Tibial artery (tissue), 4 donors: ENCODE results near the gene CHD2.

Experiments used
- DNase-seq, 2 donors: peaks; one replicate each; pipeline ENCODE4 v3.0.0-alpha.2; 2019
- H3K27ac ChIP-seq, 2 donors: fragments of 200-600 bp; sonication (generic) in 1 of 2; 1 replicate in 1 of 2; 2 replicates in 1 of 2; pipeline ENCODE4 v1.5.1; 2018 to 2019; ENCODE audit warnings: mild to moderate bottlenecking in 1 of 2
- H3K27me3 ChIP-seq, 2 donors: fragments of 200-600 bp; sonication (generic) in 1 of 2; one replicate each; pipeline versions ENCODE4 v1.5.1 to v1.6.0; 2016 to 2019
- H3K36me3 ChIP-seq, 3 donors: fragments of 200-600 bp; sonication (generic) in 2 of 3; one replicate each; pipeline ENCODE4 v1.5.1; 2016 to 2019; ENCODE audit warnings: mild to moderate bottlenecking in 2 of 3
- H3K4me1 ChIP-seq, 4 donors: fragments of 200-600 bp; sonication (generic) in 2 of 4; 1 replicate in 3 of 4; 2 replicates in 1 of 4; pipeline ENCODE4 v1.5.1; 2016 to 2019
- H3K4me3 ChIP-seq, 2 donors: fragments of 200-600 bp; sonication (generic) in 1 of 2; 1 replicate in 1 of 2; 2 replicates in 1 of 2; pipeline ENCODE4 v1.5.1; 2018 to 2019; ENCODE audit warnings: mild to moderate bottlenecking in 2 of 2
- H3K9me3 ChIP-seq, 3 donors: fragments of 200-600 bp; sonication (generic) in 1 of 3; one replicate each; pipeline ENCODE4 v1.5.1; 2016 to 2019
- CTCF ChIP-seq, 2 experiments: fragments of 200-600 bp in 1 of 2; fragments of 450-650 bp in 1 of 2; IDR thresholded peaks; one replicate each; pipeline ENCODE4 v1.5.1; 2017 to 2019; ENCODE audit warnings: antibody characterized with exemption in 2 of 2, mild to moderate bottlenecking in 1 of 2, moderate library complexity in 1 of 2
- intact Hi-C: fragments of 100-400 bp; cut with DNase I; formaldehyde crosslinking; loops from one replicate; pipeline ENCODE4 v1.15.0; 2023; ENCODE audit warnings: low total_unique reads

CHD2 gene

GRCh38 chr15:92901072-92901761, 1.1 kb downstream of the CHD2 start:
- DNase-seq: no peak
- no peaks in the 10 kb centered on the region for H3K27me3 ChIP-seq
- intact Hi-C loops: no loop called here
- peak overlapping the region; percentile 92 to 95 for H3K27ac ChIP-seq
- H3K4me1 ChIP-seq: peaks cover 0 to 66% (median 11%) of the 10 kb centered on the region in 4 donors
- H3K36me3 ChIP-seq: peaks cover 0 to 18% (median 12%) of the 10 kb centered on the region in 3 donors
- peak overlapping the region; percentile 60 to 65 for H3K4me3 ChIP-seq
- no peaks in the 10 kb centered on the region for H3K9me3 ChIP-seq
- no peak for TF ChIP-seq CTCF (IDR thresholded peaks at IDR 0.05)

GRCh38 chr15:92901995-92902394, 1.9 kb downstream of the CHD2 start:
- Histone ChIP-seq H3K9me3 (no peaks in the 10 kb centered on the region), H3K4me3 (peak overlapping the region; percentile 60 to 65), H3K27me3 (no peaks in the 10 kb centered on the region), H3K36me3 (peaks cover 0 to 18% (median 12%) of the 10 kb centered on the region in 3 donors), H3K27ac (peak overlapping the region; percentile 92 to 95), H3K4me1 (peaks cover 0 to 66% (median 15%) of the 10 kb centered on the region in 4 donors)
- intact Hi-C loops: no loop called here
- no peak for DNase-seq
- TF ChIP-seq CTCF (IDR thresholded peaks at IDR 0.05): no peak

GRCh38 chr15:92902737-92903593, 2.8 kb downstream of the CHD2 start:
- peak overlapping the region; percentile 60 to 65 for H3K4me3 ChIP-seq
- no peaks in the 10 kb centered on the region for H3K9me3 ChIP-seq
- H3K27me3 ChIP-seq: no peaks in the 10 kb centered on the region
- DNase-seq: no peak
- intact Hi-C loops: no loop called here
- peaks cover 0 to 67% (median 19%) of the 10 kb centered on the region in 4 donors for H3K4me1 ChIP-seq
- H3K36me3 ChIP-seq: peaks cover 0 to 12% (median 5%) of the 10 kb centered on the region in 3 donors
- TF ChIP-seq CTCF (IDR thresholded peaks at IDR 0.05): no peak
- H3K27ac ChIP-seq: peak overlapping the region; percentile 92 to 95

- Histone ChIP-seq H3K36me3 (peaks cover 0 to 5% (median 0%) of the 10 kb centered on the region in 3 donors), H3K27me3 (no peaks in the 10 kb centered on the region), H3K9me3 (no peaks in the 10 kb centered on the region), H3K4me3 (peak overlapping the region; percentile 60 to 65), H3K4me1 (peaks cover 0 to 67% (median 25%) of the 10 kb centered on the region in 4 donors), H3K27ac (peak overlapping the region; percentile 92 to 95)
- no peak for DNase-seq
- intact Hi-C loops: no loop called here
- no peak for TF ChIP-seq CTCF (IDR thresholded peaks at IDR 0.05)
Measured at GRCh38 chr15:92903631-92903965, 3.5 kb downstream of the CHD2 start.

GRCh38 chr15:92903966-92904721, 4.0 kb downstream of the CHD2 start:
- Histone ChIP-seq H3K27ac (peak overlapping the region; percentile 92 to 95), H3K27me3 (no peaks in the 10 kb centered on the region), H3K4me1 (peaks cover 0 to 68% (median 30%) of the 10 kb centered on the region in 4 donors), H3K4me3 (peak overlapping the region; percentile 60 to 65), H3K36me3 (no peaks in the 10 kb centered on the region), H3K9me3 (no peaks in the 10 kb centered on the region)
- intact Hi-C loops: loop anchor here (2.0 kb wide), 1 partner anchor 95 kb away; no protein-coding TSS in a partner anchor
- DNase-seq: peak; percentile 97 to 100
- TF ChIP-seq CTCF (IDR thresholded peaks at IDR 0.05): peak in 1 of 2 experiments; percentile 25
